H1 (cell line): ENCODE data around the gene ETNPPL. TPM values are rescaled to one million over a fixed set of nuclear protein-coding genes. Genes with fewer than 3 reads are reported as not detected.

ENCODE experiments used
- CTCF ChIA-PET: fragments of 300-600 bp; sonication (Branson Sonifier 250); formaldehyde crosslinking; loops from one replicate; lab custom pipeline; 2021; ENCODE audit not compliant: partially characterized antibody; lab: Charles Lee
- POLR2A ChIA-PET: fragments of 300-600 bp; sonication (Branson Sonifier 250); formaldehyde crosslinking; loops from one replicate; lab custom pipeline; 2021; ENCODE audit warnings: inconsistent platforms; ENCODE audit not compliant: partially characterized antibody; lab: Charles Lee
- DNase-seq, 2 experiments: peaks; one replicate each; pipeline versions ENCODE4 v3.0.0 to v3.0.0-alpha.2; 2010 to 2022; ENCODE audit warnings: low spot score in 2 of 2, low read depth in 1 of 2, mixed read lengths in 1 of 2
- FAIRE-seq: peaks from 2 replicates; lab custom pipeline; 2011; peaks lifted over from hg19 to GRCh38; lab: Jason Lieb, UNC
- H2AFZ ChIP-seq: 2 replicates; pipeline ENCODE4 v1.8.1; 2012; ENCODE audit warnings: low read length, inconsistent platforms
- H2AK5ac ChIP-seq: 2 replicates; pipeline ENCODE4 v1.6.1; 2013; ENCODE audit warnings: low read depth, low read length
- H2BK120ac ChIP-seq: replicated peaks from 2 replicates; pipeline ENCODE3; 2013; ENCODE audit warnings: low read depth, low read length, inconsistent platforms
- H2BK12ac ChIP-seq: 2 replicates; pipeline ENCODE4 v1.6.1; 2013; ENCODE audit warnings: low read depth, low read length
- H2BK15ac ChIP-seq: 2 replicates; pipeline ENCODE4 v1.6.1; 2013; ENCODE audit warnings: low read length
- H2BK20ac ChIP-seq: 2 replicates; pipeline ENCODE4 v1.6.1; 2013; ENCODE audit warnings: low read length
- H2BK5ac ChIP-seq: 2 replicates; pipeline ENCODE4 v1.6.1; 2013; ENCODE audit warnings: low read depth, low read length
- H3K14ac ChIP-seq: 2 replicates; pipeline ENCODE4 v1.6.1; 2013; ENCODE audit warnings: inconsistent platforms; ENCODE audit not compliant: insufficient read length
- H3K18ac ChIP-seq: 2 replicates; pipeline ENCODE4 v1.6.1; 2013; ENCODE audit warnings: low read length; ENCODE audit errors: extremely low read depth
- H3K23ac ChIP-seq: 2 replicates; pipeline ENCODE4 v1.6.1; 2013; ENCODE audit warnings: inconsistent platforms; ENCODE audit not compliant: insufficient read length
- H3K23me2 ChIP-seq: 2 replicates; pipeline ENCODE4 v1.6.1; 2013; ENCODE audit warnings: low read depth, low read length
- H3K27ac ChIP-seq: 2 replicates; pipeline ENCODE4 v1.6.1; 2011; ENCODE audit warnings: low read depth, low read length, inconsistent platforms
- H3K27me3 ChIP-seq, 4 experiments: replicated peaks in 1 of 4; 1 replicate in 1 of 4; 2 replicates in 3 of 4; pipeline versions ENCODE4 v1.6.1 to v1.8.1; 2011 to 2013; ENCODE audit warnings: low read length in 3 of 4, mild to moderate bottlenecking in 3 of 4, inconsistent platforms in 2 of 4, mixed read lengths in 2 of 4, moderate library complexity in 1 of 4; ENCODE audit not compliant: control insufficient read depth in 3 of 4, insufficient read depth in 3 of 4; ENCODE audit errors: extremely low read depth in 1 of 4
- H3K36me3 ChIP-seq, 4 experiments: 2 replicates each; pipeline versions ENCODE4 v1.6.1 to v1.8.1; 2011 to 2013; ENCODE audit warnings: mild to moderate bottlenecking in 4 of 4, low read length in 3 of 4, moderate library complexity in 2 of 4, control low read depth in 1 of 4, inconsistent platforms in 1 of 4; ENCODE audit not compliant: insufficient read depth in 4 of 4, control insufficient read depth in 2 of 4
- H3K4ac ChIP-seq: replicated peaks from 2 replicates; pipeline ENCODE3; 2013; ENCODE audit warnings: low read length, low read depth, mixed read lengths, inconsistent platforms; ENCODE audit not compliant: insufficient read length
- H3K4me1 ChIP-seq, 4 experiments: replicated peaks in 1 of 4; 1 replicate in 1 of 4; 2 replicates in 3 of 4; pipeline versions ENCODE4 v1.6.1 to v1.8.1; 2011 to 2013; ENCODE audit warnings: low read length in 3 of 4, inconsistent platforms in 2 of 4, mixed read lengths in 1 of 4; ENCODE audit not compliant: insufficient read depth in 4 of 4, control insufficient read depth in 3 of 4
- H3K4me2 ChIP-seq, 2 experiments: 2 replicates each; pipeline versions ENCODE4 v1.6.1 to v1.8.1; 2011 to 2013; ENCODE audit warnings: low read depth in 2 of 2, low read length in 2 of 2, control low read depth in 1 of 2, inconsistent platforms in 1 of 2, mild to moderate bottlenecking in 1 of 2; ENCODE audit not compliant: insufficient read depth in 1 of 2
- H3K4me3 ChIP-seq, 4 experiments: fragments of 200-600, 300-600 bp in 1 of 4; sonication (generic), shearing (Covaris generic), sonication (Bioruptor Twin) in 1 of 4; 2 replicates each; pipeline versions ENCODE4 v1.5.1 to v1.8.1; 2011 to 2016; ENCODE audit warnings: low read length in 4 of 4, low read depth in 3 of 4, control low read depth in 2 of 4, inconsistent platforms in 2 of 4, mild to moderate bottlenecking in 2 of 4, mixed read lengths in 1 of 4, moderate library complexity in 1 of 4; ENCODE audit not compliant: insufficient read depth in 2 of 4; ENCODE audit errors: extremely low read depth in 1 of 4
- H3K56ac ChIP-seq: replicated peaks from 2 replicates; pipeline ENCODE3; 2013; ENCODE audit warnings: low read depth, mild to moderate bottlenecking, mixed read lengths, low read length, inconsistent platforms; ENCODE audit not compliant: insufficient read length
- H3K79me1 ChIP-seq: 2 replicates; pipeline ENCODE4 v1.6.1; 2013; ENCODE audit warnings: low read depth, low read length, control low read depth
- H3K79me2 ChIP-seq, 2 experiments: 2 replicates each; pipeline versions ENCODE4 v1.6.1 to v1.8.1; 2012 to 2013; ENCODE audit warnings: low read length in 2 of 2, mild to moderate bottlenecking in 2 of 2, inconsistent platforms in 1 of 2; ENCODE audit not compliant: insufficient read depth in 2 of 2, control insufficient read depth in 1 of 2
- H3K9ac ChIP-seq, 4 experiments: replicated peaks in 1 of 4; 1 replicate in 1 of 4; 2 replicates in 3 of 4; pipeline versions ENCODE4 v1.6.1 to v1.8.1; 2011 to 2013; ENCODE audit warnings: low read depth in 3 of 4, low read length in 3 of 4, control low read depth in 2 of 4, mild to moderate bottlenecking in 2 of 4, moderate library complexity in 2 of 4, inconsistent platforms in 1 of 4; ENCODE audit errors: extremely low read depth in 1 of 4
- H3K9me3 ChIP-seq, 2 experiments: 2 replicates each; pipeline versions ENCODE4 v1.6.1 to v1.8.1; 2012 to 2013; ENCODE audit warnings: mild to moderate bottlenecking in 2 of 2, moderate library complexity in 2 of 2, control low read depth in 1 of 2, inconsistent platforms in 1 of 2, low read depth in 1 of 2, low read length in 1 of 2, mixed read lengths in 1 of 2; ENCODE audit not compliant: insufficient read depth in 2 of 2
- H4K20me1 ChIP-seq, 2 experiments: replicated peaks in 1 of 2; 2 replicates each; pipeline versions ENCODE3 to v1.8.1; 2011 to 2013; ENCODE audit warnings: inconsistent platforms in 2 of 2, low read length in 2 of 2, mild to moderate bottlenecking in 1 of 2; ENCODE audit not compliant: insufficient read depth in 2 of 2, control insufficient read depth in 1 of 2
- H4K5ac ChIP-seq: 2 replicates; pipeline ENCODE4 v1.6.1; 2013; ENCODE audit warnings: low read length, low read depth, mixed read lengths, inconsistent platforms; ENCODE audit not compliant: insufficient read length
- H4K8ac ChIP-seq: 2 replicates; pipeline ENCODE4 v1.8.0; 2013; ENCODE audit warnings: mild to moderate bottlenecking, moderate library complexity, low read length, inconsistent platforms; ENCODE audit not compliant: insufficient read depth; ENCODE audit errors: extremely low read depth
- H4K91ac ChIP-seq: replicated peaks from 2 replicates; pipeline ENCODE3; 2013; ENCODE audit warnings: low read length, mixed read lengths, inconsistent platforms; ENCODE audit not compliant: insufficient read length
- RAD21 ChIP-seq, 2 experiments: IDR thresholded peaks in 1 of 2; conservative IDR thresholded peaks in 1 of 2; 2 replicates each; pipeline ENCODE4 v1.6.1; 2011; ENCODE audit warnings: low read depth in 2 of 2, low read length in 2 of 2, improper control_type of control experiment in 1 of 2, inconsistent platforms in 1 of 2, mild to moderate bottlenecking in 1 of 2, moderate library complexity in 1 of 2
- TAF1 ChIP-seq: IDR thresholded peaks from 2 replicates; pipeline ENCODE4 v1.6.1; 2011; ENCODE audit warnings: mild to moderate bottlenecking, low read depth, low read length
- WGBS, 2 experiments: shearing (Covaris generic) in 1 of 2; methylation state at CpG; one replicate each; pipeline versions ENCODE4 v1.1.6 to v1.1.7; 2013 to 2015; ENCODE audit warnings: low lambda C conversion rate in 2 of 2, mixed read lengths in 2 of 2, inconsistent platforms in 1 of 2, low coverage in 1 of 2, missing lambda C conversion rate in 1 of 2; ENCODE audit not compliant: insufficient replicate concordance in 2 of 2, insufficient coverage in 1 of 2, insufficient read length in 1 of 2; ENCODE audit errors: extremely low coverage in 1 of 2, missing lambda C conversion rate in 1 of 2; 5-methylcytosine and 5-hydroxymethylcytosine counted together
- polyA plus RNA-seq, 7 experiments: library from polyadenylated mRNA; depleted of rRNA in 3 of 7; stranded (reverse) in 5 of 7; unstranded in 2 of 7; fragments of >200 nt in 5 of 7; fragments of 200-250 nt in 2 of 7; gene quantifications; 1 replicate in 5 of 7; 2 replicates in 1 of 7; 4 replicates in 1 of 7; pipeline versions ENCODE4 v1.2.1 to v1.2.3, GENCODE V29; 2011 to 2013; ENCODE audit warnings: missing spikeins in 2 of 7, mixed read lengths in 2 of 7
- total RNA-seq: library from RNA; stranded (reverse); fragmentation: NEBNext Ultra II Directional; extraction: Animal tissue kit (Norgen Biotek cat#: 25700); gene quantifications from 2 replicates; pipeline ENCODE4 v1.2.1, GENCODE V29; 2021

Gene ETNPPL
- total and polyA plus RNA-seq, 2 of the 8 experiments (the other 6 are each of a cell fraction or from before 2014, with no cell fraction given), result 0.80 to 2.5 TPM

DNA sequence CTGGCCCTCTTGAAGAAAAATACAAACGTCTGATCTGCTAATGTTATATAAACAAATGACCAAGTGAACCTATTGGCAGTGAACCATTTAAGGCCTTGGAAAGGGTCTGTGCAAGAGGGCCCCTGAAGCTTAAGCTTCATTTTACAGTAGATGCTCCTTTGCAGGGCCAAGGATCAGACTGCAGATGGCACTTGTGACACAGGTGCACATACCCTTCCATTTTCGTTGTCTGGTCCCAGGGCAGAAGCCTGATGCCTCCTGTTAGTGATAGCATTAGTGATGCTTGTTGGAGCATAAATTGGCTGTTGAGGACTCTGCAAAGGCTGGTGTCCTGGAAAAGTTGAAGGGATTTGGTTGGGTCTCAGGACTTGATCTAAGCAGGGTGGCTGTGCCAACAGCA, 46.5 kb downstream of the ETNPPL start:
- CTCF ChIA-PET, result interaction anchor here (1.0 to 1.6 kb wide), 2 partner anchors 9 to 64 kb away, joined by 3 to 4 read pairs; no protein-coding TSS in a partner anchor
- no peaks in the 10 kb centered on the region for H4K20me1 ChIP-seq
- no peak overlapping the region for H3K4ac ChIP-seq
- no peak overlapping the region for H3K4me3 ChIP-seq
- peak overlapping the region; percentile 72; the same call in 1 of the 2 replicates for H2BK20ac ChIP-seq
- H3K23ac ChIP-seq, result no peak overlapping the region
- H3K9me3 ChIP-seq, result no peaks in the 10 kb centered on the region
- no peak overlapping the region for H3K9ac ChIP-seq
- no peak overlapping the region for H2BK5ac ChIP-seq
- H2AK5ac ChIP-seq, result 0 out of 2 replicates have a peak overlapping the region, but pooled peaks have one; percentile 10
- H2BK12ac ChIP-seq, result no peak overlapping the region
- H2BK15ac ChIP-seq, result no peak overlapping the region
- no peak overlapping the region for H4K91ac ChIP-seq
- TF ChIP-seq RAD21 (IDR thresholded peaks at IDR 0.05 in 1 of 2, conservative IDR thresholded peaks at IDR 0.05 in 1 of 2; ENCODE audit: low read depth in 2 of 2, low read length in 2 of 2), result peak in 1 of 2 experiments; percentile 17; a peak in 1 of 4 replicates
- no peak for TF ChIP-seq TAF1
- no peaks in the 10 kb centered on the region for H3K27me3 ChIP-seq
- no peak overlapping the region for H2BK120ac ChIP-seq
- WGBS, 2 experiments, result 45% methylated on average over 2 of the region's 2 CpGs; no CpG with 5 or more reads in 1 of the 2 experiments
- H3K4me2 ChIP-seq, result no peak overlapping the region
- H4K8ac ChIP-seq, result no peak overlapping the region
- H3K79me2 ChIP-seq, result no peaks in the 10 kb centered on the region
- H3K23me2 ChIP-seq, result no peaks in the 10 kb centered on the region
- POLR2A ChIA-PET, result interaction anchor here (1.2 kb wide), 1 partner anchor 26 kb away, joined by 3 read pairs; no protein-coding TSS in a partner anchor
- H3K36me3 ChIP-seq, result no peaks in the 10 kb centered on the region
- H3K27ac ChIP-seq, result no peak overlapping the region
- H3K56ac ChIP-seq, result no peak overlapping the region
- no peak for FAIRE-seq
- DNase-seq, result no peak
- H3K18ac ChIP-seq, result no peak overlapping the region
- H3K14ac ChIP-seq, result no peak overlapping the region
- no peak overlapping the region for H4K5ac ChIP-seq
- H2AFZ ChIP-seq, result no peak overlapping the region
- no peaks in the 10 kb centered on the region for H3K79me1 ChIP-seq
- peaks cover 0 to 9% (median 2%) of the 10 kb centered on the region in 4 experiments; a peak in 2 of 7 replicates for H3K4me1 ChIP-seq
